Keratinocyte (primary cell): Measurements from ENCODE around the gene RETREG1. TPM values are rescaled to one million over a fixed set of nuclear protein-coding genes. Genes with fewer than 3 reads are reported as not detected.
A peak's percentile ranks its signal among the peaks of the same experiment; 100 is the strongest.

Experiments
- DNase-seq: peaks from one replicate; pipeline ENCODE4 v3.0.0-alpha.2; 2011; ENCODE audit warnings: low read depth, missing footprints, low spot score
- FAIRE-seq: peaks from 2 replicates; lab custom pipeline; 2011; peaks lifted over from hg19 to GRCh38; lab: Jason Lieb, UNC
- H2AFZ ChIP-seq: 2 replicates; pipeline ENCODE4 v1.6.0; 2012; ENCODE audit warnings: low read length, control low read depth, inconsistent platforms; ENCODE audit not compliant: control insufficient read depth
- H3K27ac ChIP-seq: 2 replicates; pipeline ENCODE4 v1.5.1; 2011; ENCODE audit warnings: low read length; ENCODE audit not compliant: control insufficient read depth, insufficient read depth
- H3K27me3 ChIP-seq: 3 replicates; pipeline ENCODE4 v1.6.0; 2011; ENCODE audit warnings: low read length; ENCODE audit not compliant: control insufficient read depth, insufficient read depth; ENCODE audit errors: extremely low read depth
- H3K36me3 ChIP-seq, 2 experiments: 2 replicates in 1 of 2; 3 replicates in 1 of 2; pipeline ENCODE4 v1.5.1; 2011; ENCODE audit warnings: low read length in 2 of 2, mild to moderate bottlenecking in 1 of 2; ENCODE audit not compliant: control insufficient read depth in 2 of 2, insufficient read depth in 2 of 2; ENCODE audit errors: extremely low read depth in 1 of 2
- H3K4me1 ChIP-seq: 3 replicates; pipeline ENCODE4 v1.5.1; 2011; ENCODE audit warnings: low read length; ENCODE audit not compliant: control insufficient read depth, insufficient read depth; ENCODE audit errors: extremely low read depth
- H3K4me2 ChIP-seq: 3 replicates; pipeline ENCODE4 v1.6.0; 2011; ENCODE audit warnings: low read depth, low read length; ENCODE audit not compliant: control insufficient read depth, insufficient read depth; ENCODE audit errors: extremely low read depth
- H3K4me3 ChIP-seq, 3 experiments: fragments of 200-600 bp in 1 of 3; sonication (generic) in 1 of 3; 2 replicates in 2 of 3; 3 replicates in 1 of 3; pipeline ENCODE4 v1.5.1; 2011 to 2016; ENCODE audit warnings: low read length in 3 of 3, mild to moderate bottlenecking in 3 of 3, control low read depth in 2 of 3, inconsistent platforms in 1 of 3, low read depth in 1 of 3, mixed read lengths in 1 of 3, mixed run types in 1 of 3, moderate library complexity in 1 of 3; ENCODE audit not compliant: control insufficient read depth in 2 of 3, insufficient read depth in 2 of 3; ENCODE audit errors: extremely low read depth in 1 of 3
- H3K79me2 ChIP-seq: 2 replicates; pipeline ENCODE4 v1.6.0; 2012; ENCODE audit warnings: low read length; ENCODE audit not compliant: control insufficient read depth, insufficient read depth
- H3K9ac ChIP-seq: 3 replicates; pipeline ENCODE4 v1.6.0; 2011; ENCODE audit warnings: low read length; ENCODE audit not compliant: control insufficient read depth, insufficient read depth; ENCODE audit errors: extremely low read depth
- H3K9me1 ChIP-seq: 3 replicates; pipeline ENCODE4 v1.6.0; 2011; ENCODE audit warnings: low read length; ENCODE audit not compliant: control insufficient read depth, insufficient read depth; ENCODE audit errors: extremely low read depth
- H3K9me3 ChIP-seq: 2 replicates; pipeline ENCODE4 v1.5.1; 2012; ENCODE audit warnings: low read depth, low read length; ENCODE audit not compliant: control insufficient read depth
- H4K20me1 ChIP-seq: 3 replicates; pipeline ENCODE4 v1.6.0; 2011; ENCODE audit warnings: low read length; ENCODE audit not compliant: control insufficient read depth, insufficient read depth; ENCODE audit errors: extremely low read depth
- CTCF ChIP-seq, 3 experiments: IDR thresholded peaks in 1 of 3; conservative IDR thresholded peaks in 1 of 3; optimal IDR thresholded peaks in 1 of 3; 2 replicates in 2 of 3; 3 replicates in 1 of 3; pipeline versions ENCODE3 to v1.5.1; 2011; ENCODE audit warnings: low read length in 3 of 3, mild to moderate bottlenecking in 3 of 3, moderate library complexity in 2 of 3, control low read depth in 1 of 3, inconsistent platforms in 1 of 3; ENCODE audit not compliant: insufficient read depth in 2 of 3; ENCODE audit errors: extremely low read depth in 1 of 3
- EZH2 ChIP-seq: IDR thresholded peaks from one replicate; pipeline ENCODE4 v1.6.1; 2012; ENCODE audit warnings: inconsistent platforms, mild to moderate bottlenecking, low read length, moderate library complexity
- dilution Hi-C: fragments of 300-500 bp; cut with MboI; formaldehyde crosslinking; loops from one replicate; pipeline ENCODE4 v1.7.0; 2020; ENCODE audit warnings: low sequenced_read_pairs; ENCODE audit not compliant: extremely low pct_ligation_motif_present
- polyA plus RNA-seq, 5 experiments: library from polyadenylated mRNA; depleted of rRNA in 3 of 5; stranded (reverse) in 3 of 5; stranded (forward) in 1 of 5; unstranded in 1 of 5; fragments of >200 nt; gene quantifications; 1 replicate in 1 of 5; 2 replicates in 3 of 5; 3 replicates in 1 of 5; pipeline versions ENCODE4 v1.2.1 to v1.2.3, GENCODE V29; 2011 to 2012; ENCODE audit warnings: missing spikeins in 2 of 5, low read depth in 1 of 5, low replicate concordance in 1 of 5

Gene RETREG1
- polyA plus RNA-seq, 1 donor (not counting 4 experiments of a cell fraction or from before 2014, with no cell fraction given): 7.4 TPM

GRCh38 chr5:16465544-16466432 lies 151.0 kb downstream of the RETREG1 start, which contains the start of gene ZNF622:
Gene ZNF622 (minus strand): TSS chr5:16465800. CDS start chr5:16465665, 135 bp downstream.
- FAIRE-seq (peak; percentile 17), DNase-seq (no peak)
- Histone ChIP-seq H4K20me1 (no peaks in the 10 kb centered on the region), H3K9me3 (no peaks in the 10 kb centered on the region), H3K27ac (peak within 1 kb of the TSS; percentile 84), H3K79me2 (peaks cover 71% of the 10 kb centered on the region), H3K27me3 (no peaks in the 10 kb centered on the region), H2AFZ (peak within 1 kb of the TSS; percentile 83), H3K4me3 (peak within 1 kb of the TSS; percentile 85 to 98 (median 92)), H3K4me2 (peak within 1 kb of the TSS; percentile 91), H3K9me1 (no peaks in the 10 kb centered on the region), H3K4me1 (peaks cover 31% of the 10 kb centered on the region), H3K36me3 (peaks cover 19 to 21% of the 10 kb centered on the region in 2 experiments), H3K9ac (peak within 1 kb of the TSS; percentile 90)
- TF ChIP-seq CTCF (optimal IDR thresholded peaks at IDR 0.05 in 1 of 3, IDR thresholded peaks at IDR 0.05 in 1 of 3, conservative IDR thresholded peaks at IDR 0.05 in 1 of 3; ENCODE audit: extremely low read depth in 1 of 3, insufficient read depth in 2 of 3, low read length in 3 of 3): no peak
- no peak for TF ChIP-seq EZH2
- dilution Hi-C loops: no loop called here

DNA sequence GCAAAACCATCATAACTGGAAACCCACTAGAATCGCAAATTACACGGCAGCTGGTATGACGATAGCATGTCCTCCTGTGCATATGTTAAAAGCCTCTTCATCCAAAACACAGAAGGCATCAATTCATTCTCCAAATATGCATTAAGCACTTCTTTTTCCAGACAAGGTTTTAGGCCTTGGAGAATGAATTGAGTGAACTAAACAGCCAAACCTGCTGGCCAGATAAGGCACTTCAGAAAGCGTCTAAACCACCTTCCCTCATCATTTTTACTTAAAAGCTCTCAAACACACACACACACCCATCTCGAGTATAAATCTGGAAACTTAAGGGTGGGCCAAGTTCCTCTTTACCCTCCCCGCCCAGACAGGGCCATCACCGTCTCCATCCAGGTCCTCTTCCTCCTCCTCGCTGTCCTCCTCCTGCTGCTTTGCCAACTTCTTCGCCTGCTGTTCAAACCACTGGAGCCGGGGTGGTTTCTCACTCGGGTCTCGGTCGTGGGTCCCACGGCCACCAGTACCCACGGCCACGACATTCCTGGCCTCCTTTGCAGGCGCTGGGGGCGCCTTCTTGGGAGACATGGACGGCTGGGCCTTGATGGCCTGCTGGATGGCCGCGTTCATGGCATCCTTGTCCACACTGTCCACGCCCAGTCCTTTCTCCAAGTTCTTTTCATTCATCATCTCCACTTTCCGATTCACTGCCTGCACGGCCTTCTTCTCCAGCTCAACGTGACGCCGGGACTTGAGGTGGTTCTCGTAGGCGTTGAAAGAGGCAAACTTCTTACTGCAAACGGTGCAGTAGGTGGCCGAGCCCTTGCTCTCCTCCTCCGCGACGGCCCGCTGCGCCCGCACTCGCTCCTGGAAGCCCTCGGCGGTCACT lies 151.9 kb downstream of the RETREG1 start:
- FAIRE-seq (no peak), DNase-seq (no peak)
- Histone ChIP-seq H3K27me3 (no peaks in the 10 kb centered on the region), H3K4me3 (peak overlapping the region; percentile 85 to 98 (median 92)), H3K79me2 (peaks cover 70% of the 10 kb centered on the region), H3K4me1 (peaks cover 31% of the 10 kb centered on the region), H3K9ac (peak overlapping the region; percentile 90), H4K20me1 (no peaks in the 10 kb centered on the region), H3K9me3 (no peaks in the 10 kb centered on the region), H3K4me2 (peak overlapping the region; percentile 91), H2AFZ (peak overlapping the region; percentile 83), H3K9me1 (no peaks in the 10 kb centered on the region), H3K36me3 (peaks cover 19 to 24% of the 10 kb centered on the region in 2 experiments), H3K27ac (peak overlapping the region; percentile 84)
- TF ChIP-seq EZH2 (no peak), CTCF (optimal IDR thresholded peaks at IDR 0.05 in 1 of 3, IDR thresholded peaks at IDR 0.05 in 1 of 3, conservative IDR thresholded peaks at IDR 0.05 in 1 of 3; ENCODE audit: extremely low read depth in 1 of 3, insufficient read depth in 2 of 3, low read length in 3 of 3) (peak in 2 of 3 experiments; percentile 6 to 18)
- dilution Hi-C loops: no loop called here
